Parathyroid adenoma (tissue), 2 donors: ENCODE results near the gene OR10H1.
"Not testable (repeated sequence)": the region's sequence is repeated elsewhere in the genome, so short reads cannot be mapped to it uniquely, and the experiment has no call there.

Experiments used
- H2AFZ ChIP-seq: fragments of 300-600 bp; sonication (generic); one replicate; pipeline ENCODE4 v1.7.0; 2017; ENCODE audit warnings: antibody characterized with exemption, mild to moderate bottlenecking
- H3K27ac ChIP-seq: fragments of 300-600 bp; sonication (generic); one replicate; pipeline ENCODE4 v1.7.0; 2017
- H3K27me3 ChIP-seq: fragments of 300-600 bp; sonication (generic); one replicate; pipeline ENCODE4 v1.7.0; 2017; ENCODE audit warnings: low read length; ENCODE audit not compliant: control insufficient read depth, insufficient read depth
- H3K36me3 ChIP-seq: fragments of 300-600 bp; sonication (generic); one replicate; pipeline ENCODE4 v1.7.0; 2017; ENCODE audit warnings: low read length; ENCODE audit not compliant: control insufficient read depth, insufficient read depth
- H3K4me1 ChIP-seq: fragments of 300-600 bp; sonication (generic); one replicate; pipeline ENCODE4 v1.7.0; 2017; ENCODE audit warnings: control low read depth
- H3K4me2 ChIP-seq: fragments of 300-600 bp; sonication (generic); one replicate; pipeline ENCODE4 v1.7.0; 2017; ENCODE audit warnings: low read length
- H3K4me3 ChIP-seq: fragments of 300-600 bp; sonication (generic); one replicate; pipeline ENCODE4 v1.7.0; 2017; ENCODE audit warnings: low read depth, low read length
- H3K79me2 ChIP-seq: fragments of 300-600 bp; sonication (generic); one replicate; pipeline ENCODE4 v1.7.0; 2017; ENCODE audit warnings: control low read depth
- H3K9ac ChIP-seq: fragments of 300-600 bp; sonication (generic); one replicate; pipeline ENCODE4 v1.7.0; 2017; ENCODE audit warnings: mild to moderate bottlenecking
- H3K9me3 ChIP-seq: fragments of 300-600 bp; sonication (generic); one replicate; pipeline ENCODE4 v1.7.0; 2017; ENCODE audit warnings: low read length; ENCODE audit not compliant: control insufficient read depth
- CTCF ChIP-seq: fragments of 300-600 bp; sonication (generic); IDR thresholded peaks from one replicate; pipeline ENCODE4 v1.7.0; 2017; ENCODE audit warnings: antibody characterized with exemption, mild to moderate bottlenecking
- donor health status: primary hyperparathyroidism.

Gene OR10H1

GRCh38 chr19:15829306-15829698 lies 13.8 kb upstream of the OR10H1 start:
- Histone ChIP-seq H3K9ac (no peak overlapping the region), H3K27me3 (no peaks in the 10 kb centered on the region), H3K4me2 (no peak overlapping the region), H3K9me3 (no peaks in the 10 kb centered on the region), H3K4me1 (no peaks in the 10 kb centered on the region), H3K36me3 (no peaks in the 10 kb centered on the region), H3K79me2 (no peaks in the 10 kb centered on the region), H3K4me3 (no peak overlapping the region), H2AFZ (no peak overlapping the region), H3K27ac (no peak overlapping the region)
- no peak for TF ChIP-seq CTCF

- H3K36me3 ChIP-seq, H3K4me3 ChIP-seq, H3K9me3 ChIP-seq, H3K27me3 ChIP-seq, H3K4me1 ChIP-seq, H3K9ac ChIP-seq, H3K79me2 ChIP-seq, H2AFZ ChIP-seq, H3K4me2 ChIP-seq, H3K27ac ChIP-seq: not testable (repeated sequence)
Observed at GRCh38 chr19:15828611-15829305, 13.3 kb upstream of the OR10H1 start.

DNA sequence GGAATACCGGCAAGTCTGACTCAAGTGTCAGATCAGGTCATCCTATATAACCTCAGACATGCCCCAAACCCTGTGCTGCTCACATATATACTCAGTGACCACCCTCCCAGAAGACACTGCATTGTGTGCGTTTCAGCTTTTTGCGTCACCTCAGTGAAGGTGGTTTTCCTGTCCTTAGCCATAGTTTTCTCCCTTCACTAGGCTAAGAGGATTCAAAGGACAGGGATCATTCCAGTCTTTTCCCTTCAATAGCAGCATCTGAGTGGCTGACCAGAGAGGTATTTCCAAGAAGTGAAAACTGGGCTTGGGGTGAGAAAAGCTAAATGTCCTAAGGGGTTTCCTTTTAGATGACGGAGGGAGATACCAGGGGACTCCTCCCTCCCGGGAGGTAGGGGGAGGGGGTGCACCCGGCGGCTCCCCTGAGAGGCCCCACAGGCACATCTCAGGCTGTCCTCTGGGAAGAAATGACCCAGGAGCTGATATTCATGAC lies 12.7 kb upstream of the OR10H1 start:
- H3K27me3 ChIP-seq: no peaks in the 10 kb centered on the region
- H3K9ac ChIP-seq: no peak overlapping the region
- no peak overlapping the region for H3K4me3 ChIP-seq
- H2AFZ ChIP-seq: no peak overlapping the region
- TF ChIP-seq CTCF: no peak
- H3K27ac ChIP-seq: no peak overlapping the region
- H3K9me3 ChIP-seq: no peaks in the 10 kb centered on the region
- H3K79me2 ChIP-seq: no peaks in the 10 kb centered on the region
- H3K4me2 ChIP-seq: no peak overlapping the region
- H3K4me1 ChIP-seq: no peaks in the 10 kb centered on the region
- no peaks in the 10 kb centered on the region for H3K36me3 ChIP-seq

- Histone ChIP-seq H3K36me3 (no peaks in the 10 kb centered on the region), H3K27ac (no peak overlapping the region), H3K79me2 (no peaks in the 10 kb centered on the region), H3K4me3 (no peak overlapping the region), H3K4me1 (no peaks in the 10 kb centered on the region), H3K4me2 (no peak overlapping the region), H3K9ac (no peak overlapping the region), H3K27me3 (no peaks in the 10 kb centered on the region), H3K9me3 (no peaks in the 10 kb centered on the region), H2AFZ (no peak overlapping the region)
- no peak for TF ChIP-seq CTCF
Observed at GRCh38 chr19:15825753-15826152, 10.3 kb upstream of the OR10H1 start.

DNA sequence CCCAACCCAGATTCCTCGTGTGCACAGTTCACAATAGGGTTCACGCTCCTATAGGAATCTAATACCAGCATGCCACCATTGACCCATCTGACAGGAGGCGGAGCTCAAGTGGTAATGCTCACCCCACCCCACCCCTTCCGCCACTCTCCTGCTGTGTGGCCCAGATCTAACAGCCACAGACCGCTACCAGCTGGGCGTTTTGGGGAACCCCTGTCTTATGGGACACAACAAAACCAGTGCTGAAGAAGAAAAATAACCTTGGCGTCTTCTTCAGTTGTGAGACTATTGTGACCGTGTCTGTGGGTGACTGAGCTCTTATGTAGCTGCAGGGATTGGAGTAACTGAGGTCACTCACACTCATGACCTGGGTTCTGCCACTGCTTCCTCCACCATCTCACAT lies 5.2 kb upstream of the OR10H1 start:
- Histone ChIP-seq H3K9me3 (no peaks in the 10 kb centered on the region), H2AFZ (no peak overlapping the region), H3K36me3 (no peaks in the 10 kb centered on the region), H3K27ac (no peak overlapping the region), H3K4me2 (no peak overlapping the region), H3K79me2 (no peaks in the 10 kb centered on the region), H3K27me3 (no peaks in the 10 kb centered on the region), H3K9ac (no peak overlapping the region), H3K4me3 (no peak overlapping the region), H3K4me1 (no peaks in the 10 kb centered on the region)
- TF ChIP-seq CTCF: no peak
